Amniotic epithelial cell (primary cell): ENCODE data around the gene PRKCB.
"Not testable (repeated sequence)": the region's sequence is repeated elsewhere in the genome, so short reads cannot be mapped to it uniquely, and the experiment has no call there.

Source experiments
- DNase-seq: peaks from one replicate; pipeline ENCODE4 v3.0.0-alpha.2; 2010; ENCODE audit warnings: low read depth

PRKCB gene

GRCh38 chr16:24178496-24178895, 342.7 kb downstream of the PRKCB start:
- no peak for DNase-seq

DNA sequence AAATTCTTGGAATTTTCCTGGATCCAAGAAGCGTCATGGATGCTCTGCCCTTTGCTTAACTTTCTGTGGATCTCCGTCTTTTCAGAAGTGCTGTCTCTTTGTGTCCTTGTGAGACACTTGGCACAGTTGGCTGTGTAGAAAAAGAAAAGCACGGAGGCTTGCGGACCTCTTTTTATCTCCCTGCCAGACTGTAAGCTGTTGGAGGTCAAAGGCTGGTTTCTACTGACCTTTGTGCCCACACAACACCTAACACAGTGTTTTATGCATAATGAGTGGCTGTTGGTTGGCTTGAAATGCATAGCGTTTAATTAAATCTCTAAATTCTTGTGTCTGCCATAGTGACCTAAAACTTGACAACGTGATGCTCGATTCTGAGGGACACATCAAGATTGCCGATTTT, 344.7 kb downstream of the PRKCB start:
- DNase-seq = no peak

DNA sequence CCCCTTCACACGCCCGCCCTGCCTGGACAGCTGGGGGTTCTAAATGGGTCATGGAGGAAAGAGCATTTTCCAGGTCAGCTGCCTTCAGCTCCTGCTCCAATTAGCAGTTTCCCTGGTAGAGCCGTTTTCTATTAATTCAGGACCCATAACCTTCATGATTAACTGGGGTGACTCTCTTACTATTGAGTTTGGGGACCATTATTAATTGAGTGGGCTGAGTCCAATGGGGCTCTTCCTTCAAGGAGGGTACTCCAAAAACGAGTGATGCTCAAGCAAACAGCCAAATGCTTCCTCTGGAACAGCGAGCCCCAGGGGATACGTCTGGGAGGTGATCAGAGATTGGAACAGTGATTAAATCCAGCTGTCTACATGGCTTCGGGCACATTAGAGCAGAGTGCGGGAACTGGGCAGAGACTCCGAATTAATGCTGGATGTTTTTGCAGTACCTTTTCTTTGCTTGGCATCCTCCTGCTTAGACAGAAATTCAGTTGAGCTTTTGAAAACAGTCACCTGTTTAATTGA, 352.3 kb downstream of the PRKCB start:
- no peak for DNase-seq

GRCh38 chr16:24188751-24189318, 353.1 kb downstream of the PRKCB start:
- DNase-seq = no peak

DNA sequence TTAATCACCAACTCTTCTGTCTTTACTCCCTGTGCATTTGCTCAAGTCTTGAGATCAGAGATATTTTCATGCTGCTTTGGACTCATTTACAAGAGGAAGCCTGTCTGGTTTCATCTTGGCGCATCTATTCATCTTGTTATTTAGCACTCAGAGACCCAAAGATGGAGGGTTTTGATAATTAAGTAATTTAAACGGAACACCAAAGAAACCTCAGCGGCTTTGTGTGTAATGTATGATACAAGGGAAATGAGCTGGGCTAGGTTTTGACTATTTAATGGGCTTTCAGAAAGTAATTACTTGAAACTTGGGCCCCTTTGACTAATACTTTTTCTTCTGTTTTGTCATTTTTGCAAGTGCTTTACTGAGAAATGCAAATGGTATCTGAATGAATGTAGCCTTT, 354.2 kb downstream of the PRKCB start:
- no peak for DNase-seq

- DNase-seq = no peak
Observed at GRCh38 chr16:24191876-24192402, 356.2 kb downstream of the PRKCB start.

- no peak for DNase-seq
Observed at GRCh38 chr16:24195221-24195620, 359.4 kb downstream of the PRKCB start.

DNA sequence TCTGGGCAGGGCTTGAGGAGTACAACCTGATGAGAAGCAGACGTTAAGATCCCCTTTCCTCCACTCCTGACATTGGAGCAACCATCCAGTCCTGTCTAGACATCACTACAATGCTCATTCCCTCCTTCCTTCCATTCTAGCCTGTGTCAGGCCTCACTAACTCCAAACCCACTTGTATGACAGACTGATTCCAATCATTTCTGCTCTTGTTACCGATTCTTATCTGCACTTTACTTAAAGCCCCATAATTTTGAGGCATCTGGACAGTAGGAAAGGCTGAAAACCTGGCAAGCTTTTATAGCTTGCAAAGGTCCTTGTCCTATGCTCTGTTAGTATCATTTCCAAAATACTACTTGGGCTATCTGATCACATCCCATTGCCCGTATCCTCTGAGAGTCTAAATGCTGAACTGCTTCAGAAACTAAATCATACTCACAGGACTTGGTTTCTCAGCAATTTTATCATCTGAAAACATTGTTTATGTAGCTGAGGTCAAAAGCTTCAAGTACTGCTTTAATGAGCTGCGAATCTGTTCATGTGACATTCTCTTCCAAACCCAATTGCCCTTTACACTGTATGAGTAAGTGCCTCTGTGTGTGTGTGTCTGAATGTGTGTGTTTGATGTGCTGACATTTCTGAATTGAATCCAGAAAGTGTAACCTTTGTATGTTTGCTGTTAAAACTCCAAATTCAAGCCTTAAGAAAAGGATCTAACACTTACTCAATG, 363.2 kb downstream of the PRKCB start:
- DNase-seq = no peak

GRCh38 chr16:24203675-24204074, 367.9 kb downstream of the PRKCB start:
- no peak for DNase-seq

GRCh38 chr16:24204150-24204665, 368.4 kb downstream of the PRKCB start:
- DNase-seq = no peak

GRCh38 chr16:24206926-24207325, 371.1 kb downstream of the PRKCB start:
- DNase-seq = no peak

DNA sequence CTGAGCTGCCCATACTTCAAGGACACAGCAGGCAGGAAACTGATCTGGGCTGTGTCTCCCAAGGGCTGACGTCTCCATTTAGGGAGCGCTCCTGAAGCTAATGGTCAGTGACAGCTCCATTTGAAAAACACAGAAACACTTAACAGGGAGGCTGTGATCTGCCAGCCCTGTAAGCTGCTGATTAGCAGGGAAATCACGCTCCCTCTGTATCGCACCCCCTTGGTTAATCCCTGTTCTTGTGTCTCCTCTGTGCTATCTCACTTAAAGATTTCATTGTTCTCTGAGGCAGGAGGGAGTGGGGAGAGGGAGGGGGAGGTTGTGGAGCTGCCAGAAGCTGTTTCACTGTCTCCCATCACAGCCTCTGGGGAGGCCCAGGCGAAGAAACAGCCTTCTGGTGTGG, 372.9 kb downstream of the PRKCB start:
- no peak for DNase-seq

GRCh38 chr16:24214992-24215391, 379.2 kb downstream of the PRKCB start:
- DNase-seq = no peak

DNA sequence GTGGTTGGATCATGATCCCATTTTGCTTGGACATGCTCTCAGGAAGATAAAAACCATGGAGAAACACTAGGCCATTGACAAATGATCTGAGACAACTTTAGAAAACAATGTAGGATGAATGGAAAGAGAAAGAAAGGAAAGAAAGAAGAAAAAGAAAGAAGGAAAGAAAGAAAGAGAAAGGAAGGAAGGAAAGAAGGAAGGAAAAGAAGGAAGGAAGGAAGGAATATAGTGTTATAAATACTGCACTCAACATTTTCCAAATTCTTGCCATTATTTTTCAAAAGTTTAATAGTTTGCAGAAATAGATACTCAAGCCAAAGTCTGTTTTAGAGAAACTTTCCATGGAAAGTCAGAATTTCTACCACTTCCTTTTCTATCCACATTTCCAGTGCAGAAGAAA, 381.2 kb downstream of the PRKCB start:
- no peak for DNase-seq

GRCh38 chr16:24217461-24217860, 381.7 kb downstream of the PRKCB start:
- DNase-seq = no peak

- no peak for DNase-seq
Observed at GRCh38 chr16:24218299-24218698, 382.5 kb downstream of the PRKCB start.

GRCh38 chr16:24221219-24221618, 385.4 kb downstream of the PRKCB start:
- no peak for DNase-seq

- no peak for DNase-seq
Observed at GRCh38 chr16:24228514-24228913, 392.7 kb downstream of the PRKCB start.

GRCh38 chr16:24232936-24233335, 397.2 kb downstream of the PRKCB start:
- DNase-seq = no peak

DNA sequence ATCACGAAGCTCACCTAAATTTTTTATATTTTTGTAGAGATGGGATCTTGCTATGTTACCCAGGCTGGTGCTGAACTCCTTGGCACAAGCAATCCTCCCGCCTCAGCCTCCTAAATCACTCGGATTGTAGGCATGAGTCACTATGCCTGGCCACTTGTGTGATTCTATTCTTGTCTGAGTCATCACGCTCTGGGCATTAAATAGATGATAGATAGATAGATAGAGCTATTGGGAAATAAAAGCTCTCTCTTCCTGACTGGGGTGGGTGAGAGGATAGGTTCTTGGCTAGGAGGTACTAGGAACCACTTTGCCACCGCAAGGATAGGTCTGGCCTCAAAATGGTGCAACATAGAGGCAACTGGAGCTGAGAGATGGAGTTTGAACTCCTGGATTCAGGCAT, 399.0 kb downstream of the PRKCB start:
- no peak for DNase-seq

DNA sequence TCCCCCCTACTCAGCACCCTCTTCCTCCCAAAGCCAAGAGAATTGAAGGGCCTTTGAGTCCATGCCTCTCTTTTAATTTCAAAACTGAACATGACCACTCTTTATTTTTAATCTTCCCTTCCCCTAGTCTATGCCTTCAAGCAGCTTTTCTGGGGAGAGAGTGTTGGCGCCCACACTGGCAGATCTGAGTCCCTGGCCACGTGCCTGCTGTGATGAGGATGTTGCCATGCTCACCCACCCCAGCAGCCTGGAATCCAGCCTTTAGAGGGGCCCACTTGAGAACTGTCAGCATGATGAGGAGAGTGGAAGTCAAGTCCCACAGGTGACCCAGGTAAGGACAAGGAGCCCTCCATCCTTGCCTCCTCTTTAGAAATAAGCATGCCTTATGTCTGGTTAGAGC, 400.0 kb downstream of the PRKCB start:
- no peak for DNase-seq

DNA sequence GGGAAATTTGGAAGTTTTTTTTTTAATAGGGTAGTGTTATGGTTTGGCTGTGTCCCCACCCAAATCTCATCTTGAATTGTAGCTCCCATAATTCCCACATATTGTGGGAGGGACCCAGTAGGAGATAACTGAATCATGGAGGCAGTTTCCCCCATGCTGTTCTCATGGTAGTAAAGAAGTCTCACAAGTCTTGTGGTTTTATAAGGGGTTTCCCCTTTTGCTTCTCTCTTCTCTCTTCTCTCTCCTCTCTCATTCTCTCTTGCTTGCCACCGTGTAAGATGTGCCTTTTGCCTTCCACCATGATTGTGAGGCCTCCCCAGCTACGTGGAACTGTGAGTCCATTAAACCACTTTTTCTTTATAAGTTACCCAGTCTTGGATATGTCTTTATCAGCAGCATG, 403.1 kb downstream of the PRKCB start:
- not testable (repeated sequence) for DNase-seq

GRCh38 chr16:24246911-24247607, 411.3 kb downstream of the PRKCB start:
- no peak for DNase-seq
